GM19438 (cell line): ENCODE results near the gene KIR3DL2.
"Not testable (repeated sequence)": the region's sequence is repeated elsewhere in the genome, so short reads cannot be mapped to it uniquely, and the experiment has no call there.

Experiments used
- ATAC-seq: cut with Tn5 transposase; IDR thresholded peaks from one replicate; pipeline ENCODE4 v1.9.1; 2021; ENCODE audit warnings: low read depth; ENCODE audit not compliant: unreplicated experiment

The KIR3DL2 gene

DNA sequence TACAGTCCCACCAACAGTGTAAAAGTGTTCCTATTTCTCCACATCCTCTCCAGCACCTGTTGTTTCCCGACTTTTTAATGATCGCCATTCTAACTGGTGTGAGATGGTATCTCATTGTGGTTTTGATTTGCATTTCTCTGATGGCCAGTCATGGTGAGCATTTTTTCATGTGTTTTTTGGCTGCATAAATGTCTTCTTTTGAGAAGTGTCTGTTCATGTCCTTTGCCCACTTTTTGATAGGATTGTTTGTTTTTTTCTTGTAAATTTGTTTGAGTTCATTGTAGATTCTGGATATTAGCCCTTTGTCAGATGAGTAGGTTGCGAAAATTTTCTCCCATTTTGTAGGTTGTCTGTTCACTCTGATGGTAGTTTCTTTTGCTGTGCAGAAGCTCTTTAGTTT, 13.2 kb downstream of the KIR3DL2 start:
- ATAC-seq = not testable (repeated sequence)

DNA sequence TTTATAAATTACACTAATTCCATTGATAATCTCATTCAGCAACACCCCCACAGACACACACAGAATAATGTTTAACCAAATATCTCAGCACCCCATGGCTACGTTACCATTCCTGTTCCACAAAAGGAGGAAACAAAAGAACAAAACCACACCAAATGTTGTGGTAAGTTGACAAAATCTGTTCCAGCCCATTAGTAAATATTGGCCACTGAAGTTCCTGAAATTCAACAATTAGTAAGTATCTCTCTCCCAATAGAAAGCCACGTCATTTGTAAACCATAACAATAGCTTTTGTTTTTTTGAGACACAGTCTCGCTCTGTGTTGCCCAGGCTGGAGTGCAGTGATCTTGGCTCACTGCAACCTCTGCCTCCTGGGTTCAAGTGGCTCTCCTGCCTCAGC, 21.5 kb downstream of the KIR3DL2 start:
- no peak for ATAC-seq

DNA sequence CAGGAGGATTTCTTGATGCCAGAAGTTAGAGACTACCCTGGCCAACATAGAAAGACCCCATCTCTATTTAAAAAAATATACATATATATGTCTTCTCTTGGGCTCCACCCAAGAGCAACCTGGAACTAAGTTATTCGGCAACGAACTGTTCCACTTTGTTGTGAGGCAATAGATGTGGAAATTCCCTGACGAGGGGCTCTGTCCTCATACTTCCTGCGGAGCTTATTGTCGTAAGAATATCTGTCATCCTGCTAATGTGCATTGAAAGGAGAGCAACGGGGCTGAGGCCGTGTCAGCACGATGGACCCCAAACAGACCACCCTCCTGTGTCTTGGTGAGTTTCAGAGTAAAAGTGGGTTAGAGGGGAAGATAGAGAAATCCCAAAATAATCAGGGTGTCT, 23.7 kb downstream of the KIR3DL2 start, which contains the start of gene FCAR:
Gene FCAR, plus strand, starts transcription at position 246 of the 400 bp plus-strand sequence. Its CDS starts 55 bp downstream, at position 301.
- ATAC-seq = no peak

DNA sequence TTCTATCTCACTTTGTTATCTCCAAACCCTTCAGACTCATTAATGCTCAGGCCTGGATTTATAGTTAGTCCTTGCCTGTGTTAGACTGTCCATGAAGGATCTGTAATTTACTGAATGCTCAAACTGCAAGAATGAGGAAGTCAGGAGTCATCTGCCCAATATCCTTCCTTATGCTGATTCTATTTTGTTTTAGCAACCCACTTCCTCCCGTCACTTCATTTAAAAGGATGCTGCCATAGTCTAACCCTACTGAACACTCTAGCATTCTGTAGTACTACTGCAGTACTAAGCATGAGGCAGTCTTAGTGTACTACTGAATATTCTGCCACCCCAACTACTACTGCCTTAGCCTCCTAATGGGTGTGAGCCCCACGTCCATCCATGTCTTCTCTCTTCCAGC, 25.3 kb downstream of the KIR3DL2 start:
- ATAC-seq = no peak

DNA sequence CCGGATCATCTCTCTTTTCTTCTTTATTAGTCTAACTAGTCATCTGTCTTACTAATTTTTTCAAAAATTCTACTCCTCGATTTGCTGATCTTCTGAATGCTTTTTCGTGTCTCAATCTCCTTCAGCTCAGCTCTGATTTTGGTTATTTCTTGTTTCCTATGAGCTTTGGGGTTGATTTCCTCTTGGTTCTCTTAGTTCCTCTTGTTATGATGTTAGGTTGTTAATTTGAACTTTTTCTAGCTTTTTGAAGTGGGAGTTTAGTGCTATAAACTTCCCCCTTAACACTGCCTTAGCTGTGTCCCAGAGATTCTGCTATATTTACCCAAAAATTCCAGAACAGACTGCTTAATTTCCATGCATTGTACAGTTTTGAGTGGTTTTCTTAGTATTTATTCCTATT, 27.2 kb downstream of the KIR3DL2 start:
- no peak for ATAC-seq

DNA sequence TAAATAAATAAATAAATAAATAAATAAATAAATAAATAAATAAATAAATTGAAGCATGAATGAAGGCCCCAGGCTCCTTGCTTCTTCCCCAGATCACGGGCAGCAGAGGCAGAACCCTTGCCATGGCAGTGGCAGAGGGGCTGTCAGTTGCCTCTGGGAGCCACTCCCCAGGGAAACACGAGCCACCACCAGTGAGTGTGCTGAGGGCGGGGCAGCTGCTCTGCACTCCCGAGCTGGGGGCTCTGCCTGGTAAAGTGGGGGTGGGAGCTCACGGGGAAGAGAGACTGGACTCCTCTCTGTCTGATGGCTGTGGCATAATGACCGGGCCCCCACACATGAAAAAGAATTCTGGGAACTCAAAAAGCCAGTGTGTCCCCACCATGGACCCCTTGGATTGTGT, 31.6 kb downstream of the KIR3DL2 start:
- no peak for ATAC-seq

DNA sequence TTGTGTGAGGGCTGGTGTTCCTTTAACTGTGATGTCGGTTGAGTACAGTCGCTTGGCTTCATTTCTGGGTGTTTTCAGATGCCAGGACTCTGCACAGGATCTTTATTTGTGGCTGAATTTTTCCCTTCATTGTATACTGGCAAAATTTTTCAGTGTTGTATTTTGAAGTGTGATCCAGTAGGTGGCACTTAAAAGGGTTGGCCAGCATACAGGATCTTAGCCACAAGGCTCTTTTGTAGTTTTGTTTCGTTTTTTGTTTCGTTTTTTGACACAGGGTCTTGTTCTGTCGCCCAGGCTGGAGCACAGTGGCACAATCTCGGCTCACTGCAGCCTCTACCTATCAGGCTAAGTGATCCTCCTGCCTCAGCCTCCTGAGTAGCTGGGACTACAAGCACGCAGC, 32.5 kb downstream of the KIR3DL2 start:
- ATAC-seq = no peak

DNA sequence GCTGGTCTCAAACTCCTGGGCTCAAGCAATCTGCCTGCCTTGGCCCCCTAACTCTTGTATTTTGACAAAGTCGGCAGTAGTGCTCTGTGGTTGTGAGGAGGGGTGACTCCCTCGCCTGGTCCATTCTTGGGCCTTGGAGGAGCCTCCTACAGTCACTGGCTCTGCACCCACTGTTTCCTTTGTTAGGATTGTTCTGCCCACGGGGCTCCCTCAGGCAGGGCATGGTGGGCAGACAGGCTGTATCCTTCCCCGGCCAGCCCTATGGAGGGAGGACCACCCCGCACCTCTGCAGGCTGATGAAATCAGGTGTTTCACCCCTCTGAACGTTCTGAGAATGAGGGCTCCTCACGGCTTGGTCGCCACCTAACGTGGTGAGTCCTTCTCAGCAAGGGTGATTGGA, 33.0 kb downstream of the KIR3DL2 start:
- ATAC-seq = no peak

DNA sequence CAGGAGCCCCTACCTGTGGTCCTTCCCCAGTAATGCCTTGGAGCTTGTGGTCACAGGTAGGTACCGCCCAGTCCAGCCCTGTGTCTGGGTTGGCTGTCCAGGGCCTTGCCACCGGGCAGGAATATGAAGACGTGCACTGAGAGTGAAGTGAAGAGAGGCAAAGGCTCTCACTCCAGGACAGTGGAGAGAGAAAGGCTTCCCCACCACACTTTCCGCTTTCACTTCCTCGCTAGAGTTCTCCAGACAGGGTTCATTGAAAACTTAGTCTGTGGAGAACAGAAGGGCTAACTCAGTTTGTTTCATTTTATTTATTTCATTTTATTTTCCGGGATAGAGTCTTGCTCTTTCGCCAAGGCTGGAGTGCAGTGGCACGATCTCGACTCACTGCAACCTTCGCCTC, 38.0 kb downstream of the KIR3DL2 start:
- no peak for ATAC-seq

DNA sequence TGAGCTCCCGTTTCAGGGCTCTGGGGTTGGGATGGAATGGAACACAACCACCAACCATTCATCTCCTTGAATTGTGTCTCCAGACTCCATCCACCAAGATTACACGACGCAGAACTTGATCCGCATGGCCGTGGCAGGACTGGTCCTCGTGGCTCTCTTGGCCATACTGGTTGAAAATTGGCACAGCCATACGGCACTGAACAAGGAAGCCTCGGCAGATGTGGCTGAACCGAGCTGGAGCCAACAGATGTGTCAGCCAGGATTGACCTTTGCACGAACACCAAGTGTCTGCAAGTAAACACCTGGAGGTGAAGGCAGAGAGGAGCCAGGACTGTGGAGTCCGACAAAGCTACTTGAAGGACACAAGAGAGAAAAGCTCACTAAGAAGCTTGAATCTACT, 39.3 kb downstream of the KIR3DL2 start:
- no peak for ATAC-seq

DNA sequence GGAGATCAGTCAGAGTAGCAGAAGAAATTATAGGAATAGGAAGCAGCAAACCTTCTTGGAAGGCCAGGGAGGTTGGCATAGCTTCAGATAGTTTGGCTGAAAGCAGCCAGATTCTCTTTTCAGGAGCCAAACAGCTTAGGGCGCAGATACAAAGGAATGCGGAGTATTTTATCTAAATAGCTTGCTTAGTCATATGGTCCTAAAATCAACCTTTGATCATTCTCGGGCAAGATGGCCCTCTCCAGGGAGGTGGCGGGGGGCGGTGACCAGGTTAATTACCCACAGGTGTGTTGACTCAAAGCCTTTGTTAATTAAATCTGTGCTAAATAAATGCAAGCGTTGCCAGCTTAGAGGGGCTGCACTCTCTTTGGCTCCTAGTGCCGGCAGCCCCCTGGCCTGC, 43.2 kb downstream of the KIR3DL2 start:
- ATAC-seq = no peak

DNA sequence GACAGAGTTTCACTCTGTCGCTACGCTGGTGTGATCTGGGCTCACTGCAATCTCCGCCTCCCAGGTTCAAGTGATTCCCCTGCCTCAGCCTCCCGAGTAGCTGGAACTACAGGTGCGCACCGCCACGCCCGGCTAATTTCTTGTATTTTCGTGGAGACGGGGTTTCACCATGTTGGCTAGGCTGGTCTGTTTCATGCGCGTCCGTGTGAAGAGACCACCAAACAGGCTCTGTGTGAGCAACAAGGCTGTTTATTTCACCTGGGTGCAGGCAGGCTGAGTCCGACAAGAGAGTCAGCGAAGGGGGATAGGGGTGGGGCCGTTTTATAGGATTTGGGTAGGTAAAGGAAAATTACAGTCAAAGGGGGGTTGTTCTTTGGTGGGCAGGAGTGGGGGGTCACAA, 43.9 kb downstream of the KIR3DL2 start:
- not testable (repeated sequence) for ATAC-seq

DNA sequence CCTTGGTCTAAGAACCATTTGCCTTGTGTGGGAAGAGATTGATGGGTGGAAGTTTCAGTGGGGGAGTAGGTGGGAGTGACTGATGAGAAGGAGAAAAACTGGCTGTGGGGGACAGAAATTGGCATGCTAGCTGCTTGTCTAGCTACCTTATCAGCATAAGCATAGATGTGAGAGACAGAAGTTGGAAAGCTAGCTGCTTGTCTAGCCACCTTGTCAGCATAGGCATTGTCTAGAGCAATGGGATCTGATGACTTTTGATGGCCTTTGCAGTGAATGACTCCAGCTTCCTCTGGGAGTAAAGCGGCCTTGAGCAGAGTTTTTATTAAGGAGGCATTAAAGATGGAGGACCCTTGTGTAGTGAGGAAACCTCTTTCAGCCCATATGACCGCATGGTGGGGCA, 45.8 kb downstream of the KIR3DL2 start:
- no peak for ATAC-seq

DNA sequence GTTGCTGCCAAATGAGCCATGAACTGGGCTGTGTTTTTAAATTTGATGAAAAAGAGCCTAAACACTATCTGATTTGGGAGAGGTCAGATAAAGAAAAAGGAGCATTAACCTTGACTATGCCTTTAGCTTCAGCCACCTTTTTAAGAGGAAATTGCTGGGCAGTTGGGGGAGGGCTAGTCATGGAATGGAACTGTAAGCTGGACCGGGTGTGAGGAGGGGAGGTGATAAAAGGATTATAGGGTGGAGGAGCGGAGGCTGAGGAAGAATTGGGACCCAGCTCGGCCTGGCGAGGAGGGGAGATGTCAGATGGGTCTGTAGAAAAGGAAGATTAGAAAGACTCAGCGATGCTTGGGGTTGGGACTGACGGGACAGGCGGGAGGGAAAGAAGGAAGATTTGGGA, 48.4 kb downstream of the KIR3DL2 start:
- not testable (repeated sequence) for ATAC-seq

DNA sequence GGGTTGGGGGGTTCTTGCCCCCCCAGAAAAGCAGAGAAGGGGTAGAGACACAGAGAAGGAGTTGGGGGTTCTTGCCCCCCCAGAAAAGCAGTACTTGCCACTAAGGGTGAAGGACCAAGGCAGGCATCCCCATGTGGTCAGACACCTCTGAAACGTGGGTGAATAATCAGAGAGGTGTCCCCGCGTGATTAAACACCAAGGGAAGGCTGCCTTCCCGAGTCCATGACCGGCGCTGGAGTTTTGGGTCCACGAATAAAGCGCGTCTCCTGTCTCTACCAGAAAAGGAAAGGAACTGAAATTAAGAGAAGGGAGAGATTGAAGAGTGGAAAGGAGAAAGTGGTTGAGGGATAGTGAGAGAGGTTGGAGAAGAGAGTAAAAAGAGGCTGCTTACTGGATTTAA, 49.4 kb downstream of the KIR3DL2 start:
- ATAC-seq = not testable (repeated sequence)

DNA sequence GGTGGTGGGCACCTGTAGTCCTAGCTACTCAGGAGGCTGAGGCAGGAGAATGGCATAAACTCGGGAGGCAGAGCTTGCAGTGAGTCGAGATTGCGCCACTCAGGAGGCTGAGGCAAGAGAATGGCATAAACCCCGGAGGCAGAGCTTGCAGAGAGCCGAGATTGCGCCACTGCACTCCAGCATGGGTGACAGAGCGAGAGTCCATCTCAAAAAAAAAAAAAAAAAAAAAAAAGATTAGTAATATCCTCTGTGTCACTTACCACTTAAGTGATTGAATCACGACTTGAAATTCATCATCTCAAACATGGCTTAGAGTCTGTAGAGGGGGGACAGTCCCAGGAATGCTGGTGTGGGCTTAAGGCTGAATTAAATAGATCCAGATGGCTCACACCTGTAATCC, 50.9 kb downstream of the KIR3DL2 start:
- not testable (repeated sequence) for ATAC-seq

DNA sequence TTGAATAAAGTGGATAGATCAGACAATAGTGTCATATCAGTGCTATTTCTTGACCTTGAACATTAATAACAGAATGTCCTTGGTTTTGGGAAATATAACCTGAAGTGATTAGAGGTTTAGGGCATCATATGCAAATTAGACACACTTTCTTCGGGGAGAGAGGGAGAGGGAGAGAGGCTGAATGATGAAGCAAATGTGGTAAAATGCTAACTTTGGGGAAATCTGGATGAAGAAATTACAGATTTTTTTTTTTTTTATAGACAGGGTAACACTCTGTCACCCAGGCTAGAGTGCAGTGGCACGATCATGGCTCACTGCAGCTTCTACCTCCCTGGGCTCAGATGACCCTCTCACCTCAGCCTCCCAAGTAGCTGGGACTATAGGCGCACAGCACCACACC, 51.8 kb downstream of the KIR3DL2 start:
- no peak for ATAC-seq

DNA sequence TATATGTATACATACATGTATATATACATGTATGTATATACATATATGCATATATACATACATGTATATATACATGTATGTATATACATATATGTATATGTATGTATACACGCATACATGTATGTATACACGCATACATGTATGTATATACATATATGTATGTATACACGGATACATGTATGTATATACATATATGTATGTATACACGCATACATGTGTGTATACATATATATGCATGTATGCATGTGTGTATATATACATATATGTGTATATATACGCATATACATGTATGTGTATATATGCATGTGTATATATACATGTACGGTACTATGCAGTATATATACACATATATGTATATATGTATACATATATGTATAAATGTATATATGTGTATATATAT, 53.1 kb downstream of the KIR3DL2 start:
- ATAC-seq = no peak

DNA sequence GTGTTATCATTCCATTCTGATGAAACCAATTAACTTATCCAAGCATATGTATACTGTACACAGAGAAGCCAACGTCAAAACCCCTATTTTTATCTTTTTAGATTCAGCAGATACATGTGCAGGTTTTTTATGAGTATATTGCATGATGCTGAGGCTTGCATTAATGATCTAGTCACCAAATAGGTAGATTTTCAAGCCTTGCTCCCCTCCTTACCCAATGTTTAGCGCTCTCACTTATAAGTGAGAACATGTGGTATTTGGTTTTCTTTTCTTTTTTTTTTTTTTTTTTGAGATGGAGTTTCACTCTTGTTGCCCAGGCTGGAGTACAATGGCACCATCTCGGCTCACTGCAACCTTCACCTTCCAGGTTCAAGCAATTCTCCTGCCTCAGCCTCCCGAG, 54.0 kb downstream of the KIR3DL2 start:
- not testable (repeated sequence) for ATAC-seq

DNA sequence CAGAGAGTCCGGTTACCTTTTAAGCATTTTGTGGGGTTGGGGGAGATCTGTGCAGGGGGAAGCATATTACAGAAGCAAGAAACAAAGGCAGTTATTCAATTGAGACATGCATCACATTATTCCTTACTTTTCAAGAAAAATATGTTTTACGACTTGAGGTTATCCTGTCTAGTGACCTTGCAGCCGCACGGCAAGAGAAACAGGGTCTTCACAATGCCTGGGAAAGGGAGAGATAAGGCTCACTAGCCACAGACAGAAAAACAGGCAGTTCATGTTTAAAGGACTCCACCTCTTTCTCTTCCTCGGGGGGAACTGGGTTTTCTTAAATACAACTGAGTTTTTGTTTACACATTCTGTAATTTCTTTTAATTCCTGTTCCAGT, 55.2 kb downstream of the KIR3DL2 start:
- ATAC-seq = no peak

DNA sequence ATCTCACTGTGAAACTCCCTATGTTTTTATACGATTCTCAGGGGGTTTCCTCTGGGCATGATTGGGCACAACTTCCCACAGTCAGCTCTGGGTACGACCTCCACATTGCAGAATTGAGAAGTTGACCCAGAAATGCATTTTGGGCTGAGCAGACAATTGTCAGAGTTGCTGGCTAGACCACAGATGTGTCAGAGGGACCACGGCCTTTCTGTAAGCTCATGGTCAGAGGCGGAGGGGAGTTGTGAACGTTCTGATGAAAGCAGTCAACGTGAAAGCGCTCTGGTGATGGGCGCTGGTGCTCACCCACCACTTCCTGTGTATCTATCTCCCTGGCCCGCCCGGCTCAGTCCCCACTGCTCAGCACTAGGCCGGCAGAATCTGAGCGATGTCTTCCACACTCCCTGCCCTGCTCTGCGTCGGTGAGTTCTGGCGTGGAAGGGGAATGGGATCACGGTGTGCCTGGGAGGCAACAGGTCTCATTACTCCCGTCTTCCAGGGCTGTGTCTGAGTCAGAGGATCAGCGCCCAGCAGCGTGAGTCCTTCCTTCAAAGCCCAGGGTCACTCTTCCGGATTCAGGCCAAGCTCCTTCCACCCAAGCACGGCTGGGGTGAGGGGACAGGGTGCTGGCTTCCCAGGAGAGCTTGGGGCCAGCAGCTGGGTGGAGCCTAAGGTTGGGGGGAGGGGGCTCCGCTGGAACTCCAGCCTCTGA, 55.7 kb downstream of the KIR3DL2 start, which contains the start of gene NCR1:
Gene NCR1, plus strand, starts transcription at position 346 of the 709 bp plus-strand sequence. Its CDS starts 40 bp downstream, at position 386.
- ATAC-seq = no peak

DNA sequence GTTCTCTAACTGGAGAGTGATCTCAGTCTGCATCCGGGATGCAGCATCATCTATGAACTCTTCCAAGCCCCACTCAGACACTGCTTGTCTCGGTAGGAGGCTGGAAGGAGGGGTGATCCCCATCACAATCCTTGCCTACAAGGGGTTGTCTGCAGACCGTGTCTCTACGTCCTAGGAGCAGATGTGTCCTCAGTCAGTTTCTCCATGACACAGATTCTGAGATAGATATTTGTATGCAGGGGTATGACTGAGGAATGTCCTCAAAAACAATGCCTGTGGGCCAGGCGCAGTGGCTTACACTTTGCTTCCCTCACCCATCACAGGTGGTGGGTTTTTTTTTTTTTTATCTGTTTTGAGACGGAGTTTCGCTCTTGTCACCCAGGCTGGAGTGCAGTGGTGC, 56.6 kb downstream of the KIR3DL2 start:
- ATAC-seq = no peak

DNA sequence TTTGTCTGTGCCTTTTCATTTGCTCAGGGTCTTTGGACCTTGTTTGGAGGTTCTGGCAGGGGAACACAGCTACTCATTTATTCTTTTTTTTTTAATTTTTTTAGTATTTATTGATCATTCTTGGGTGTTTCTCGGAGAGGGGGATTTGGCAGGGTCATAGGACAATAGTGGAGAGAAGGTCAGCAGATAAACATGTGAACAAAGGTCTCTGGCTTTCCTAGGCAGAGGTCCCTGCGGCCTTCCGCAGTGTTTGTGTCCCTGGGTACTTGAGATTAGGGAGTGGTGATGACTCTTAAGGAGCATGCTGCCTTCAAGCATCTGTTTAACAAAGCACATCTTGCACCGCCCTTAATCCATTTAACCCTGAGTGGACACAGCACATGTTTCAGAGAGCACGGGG, 57.7 kb downstream of the KIR3DL2 start:
- not testable (repeated sequence) for ATAC-seq
